Mesothelial cell of epicardium (in vitro differentiated cells): ENCODE measurements around the gene ZNF316. TPM values are rescaled to one million over a fixed set of nuclear protein-coding genes. Genes with fewer than 3 reads are reported as not detected.

Experiments
- DNase-seq, 2 experiments: peaks; one replicate each; pipeline ENCODE4 v3.0.0; 2021; ENCODE audit warnings: low spot score in 2 of 2; ENCODE audit not compliant: unreplicated experiment in 2 of 2
- H3K27ac Mint-ChIP-seq: 2 replicates; pipeline ENCODE4 v1.8.0; 2021; ENCODE audit warnings: mixed read lengths
- H3K27me3 Mint-ChIP-seq: 2 replicates; pipeline ENCODE4 v1.8.0; 2021; ENCODE audit warnings: low read depth, mixed read lengths
- H3K36me3 Mint-ChIP-seq: 2 replicates; pipeline ENCODE4 v1.8.0; 2021; ENCODE audit warnings: mixed read lengths
- H3K4me1 Mint-ChIP-seq: 2 replicates; pipeline ENCODE4 v1.8.0; 2021; ENCODE audit warnings: mixed read lengths
- H3K4me3 Mint-ChIP-seq: 2 replicates; pipeline ENCODE4 v1.8.0; 2021; ENCODE audit warnings: mild to moderate bottlenecking, moderate library complexity, mixed read lengths
- H3K9me3 Mint-ChIP-seq: 2 replicates; pipeline ENCODE4 v1.8.0; 2021; ENCODE audit warnings: mixed read lengths
- total RNA-seq: library from RNA; stranded (reverse); gene quantifications from 3 replicates; pipeline ENCODE4 v1.2.1, GENCODE V29; 2021
- TF ChIP-seq, protein P1 (sequence below): fragments of 200-600 bp; sonication (generic); IDR thresholded peaks from one replicate; pipeline ENCODE4 v1.5.0; 2021; ENCODE audit warnings: antibody characterized with exemption; ENCODE audit not compliant: unreplicated experiment

ZNF316 gene
- total RNA-seq, 1 donor from 2014 or later = 57.9 TPM

DNA sequence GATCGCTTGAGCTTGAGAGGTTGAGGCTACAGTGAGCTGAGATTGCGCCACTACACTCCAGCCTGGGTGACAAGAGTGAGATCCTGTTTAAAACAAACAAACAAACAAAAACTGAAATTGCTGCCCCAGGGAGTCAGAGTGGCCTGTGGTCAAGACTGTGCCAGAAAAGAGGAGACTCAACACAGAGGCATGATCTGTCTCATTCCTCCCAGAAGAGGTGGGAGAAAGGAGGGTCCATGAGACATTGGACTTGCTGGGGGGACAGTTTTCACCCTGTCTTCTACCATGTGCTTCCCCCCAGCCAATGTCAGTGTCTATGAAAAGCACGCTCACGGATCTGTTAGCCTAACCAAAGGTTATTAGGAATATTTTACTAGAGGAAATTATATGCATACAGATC, 18.5 kb upstream of the ZNF316 start:
- TF ChIP-seq, protein P1, sequence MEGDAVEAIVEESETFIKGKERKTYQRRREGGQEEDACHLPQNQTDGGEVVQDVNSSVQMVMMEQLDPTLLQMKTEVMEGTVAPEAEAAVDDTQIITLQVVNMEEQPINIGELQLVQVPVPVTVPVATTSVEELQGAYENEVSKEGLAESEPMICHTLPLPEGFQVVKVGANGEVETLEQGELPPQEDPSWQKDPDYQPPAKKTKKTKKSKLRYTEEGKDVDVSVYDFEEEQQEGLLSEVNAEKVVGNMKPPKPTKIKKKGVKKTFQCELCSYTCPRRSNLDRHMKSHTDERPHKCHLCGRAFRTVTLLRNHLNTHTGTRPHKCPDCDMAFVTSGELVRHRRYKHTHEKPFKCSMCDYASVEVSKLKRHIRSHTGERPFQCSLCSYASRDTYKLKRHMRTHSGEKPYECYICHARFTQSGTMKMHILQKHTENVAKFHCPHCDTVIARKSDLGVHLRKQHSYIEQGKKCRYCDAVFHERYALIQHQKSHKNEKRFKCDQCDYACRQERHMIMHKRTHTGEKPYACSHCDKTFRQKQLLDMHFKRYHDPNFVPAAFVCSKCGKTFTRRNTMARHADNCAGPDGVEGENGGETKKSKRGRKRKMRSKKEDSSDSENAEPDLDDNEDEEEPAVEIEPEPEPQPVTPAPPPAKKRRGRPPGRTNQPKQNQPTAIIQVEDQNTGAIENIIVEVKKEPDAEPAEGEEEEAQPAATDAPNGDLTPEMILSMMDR = no peak
- no peaks in the 10 kb centered on the region for H3K27me3 Mint-ChIP-seq
- H3K27ac Mint-ChIP-seq = no peak overlapping the region
- H3K4me3 Mint-ChIP-seq = no peak overlapping the region
- H3K9me3 Mint-ChIP-seq = no peaks in the 10 kb centered on the region
- H3K4me1 Mint-ChIP-seq = peaks cover 13% of the 10 kb centered on the region
- DNase-seq = no peak
- peaks cover 17% of the 10 kb centered on the region for H3K36me3 Mint-ChIP-seq

DNA sequence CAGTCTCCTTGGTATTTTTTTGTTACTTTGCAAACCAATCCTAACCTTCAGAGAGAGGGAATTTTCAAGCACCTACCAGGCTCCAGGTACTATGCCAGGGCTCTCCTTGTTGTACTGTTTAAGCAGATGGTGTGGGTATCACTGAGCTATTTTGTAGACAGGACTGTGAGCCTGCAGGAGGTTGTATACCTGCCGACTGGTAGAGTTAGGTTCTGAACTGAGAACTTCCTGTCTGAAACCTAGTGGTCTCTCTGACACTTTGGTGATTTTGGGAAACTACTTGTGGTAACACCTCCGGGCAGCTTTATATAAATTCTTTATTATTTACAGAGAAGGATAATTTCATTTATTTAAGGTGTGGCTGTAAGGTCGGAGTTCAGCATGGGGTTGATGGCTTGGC, 17.2 kb upstream of the ZNF316 start:
- H3K27ac Mint-ChIP-seq = no peak overlapping the region

DNA sequence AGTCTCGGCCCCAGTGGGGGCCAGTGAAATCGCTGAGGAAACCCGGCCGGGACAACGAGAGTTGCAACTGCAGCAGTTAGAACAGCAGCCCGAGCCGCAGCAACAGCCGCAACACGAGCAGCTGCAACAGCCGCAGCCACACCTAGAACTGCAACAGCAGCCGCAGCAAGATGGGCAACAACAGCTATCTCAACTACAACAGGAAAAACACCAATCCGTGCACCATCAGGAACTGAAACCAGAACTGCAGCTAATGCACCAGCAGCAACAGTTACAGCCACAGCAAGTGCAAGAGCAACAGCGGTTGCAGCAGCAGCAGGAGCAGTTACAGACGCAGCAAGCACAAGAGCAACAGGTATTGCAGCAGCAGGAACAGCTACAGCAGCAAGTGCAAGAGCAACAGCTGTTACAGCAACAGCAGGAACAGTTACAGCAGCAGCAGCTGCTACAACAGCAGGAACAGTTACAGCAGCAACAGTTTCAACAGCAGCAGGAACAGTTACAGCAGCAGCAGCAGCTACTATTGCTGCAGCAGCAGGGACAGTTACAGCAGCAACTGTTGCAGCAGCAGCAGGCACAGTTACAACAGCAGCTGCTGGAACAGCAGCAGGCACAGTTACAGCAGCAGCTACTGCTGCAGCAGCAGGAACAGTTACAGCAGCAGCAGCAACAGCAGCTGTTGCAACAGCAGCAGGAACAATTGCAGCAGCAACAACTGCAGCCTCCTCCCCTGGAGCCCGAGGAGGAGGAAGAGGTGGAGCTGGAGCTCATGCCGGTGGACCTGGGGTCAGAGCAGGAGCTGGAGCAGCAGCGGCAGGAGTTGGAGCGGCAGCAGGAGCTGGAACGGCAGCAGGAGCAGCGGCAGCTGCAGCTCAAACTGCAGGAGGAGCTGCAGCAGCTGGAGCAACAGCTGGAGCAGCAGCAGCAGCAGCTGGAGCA, 15.7 kb upstream of the ZNF316 start:
- Mint-ChIP-seq H3K27me3 (no peaks in the 10 kb centered on the region), H3K4me3 (no peak overlapping the region), H3K9me3 (no peaks in the 10 kb centered on the region), H3K36me3 (peaks cover 19% of the 10 kb centered on the region), H3K27ac (no peak overlapping the region), H3K4me1 (peaks cover 5% of the 10 kb centered on the region)
- DNase-seq = no peak
- TF ChIP-seq, protein P1 = no peak

More for the DNA sequence above, 17.2 kb upstream of the ZNF316 start:
- H3K9me3 Mint-ChIP-seq = no peaks in the 10 kb centered on the region
- TF ChIP-seq, protein P1 = no peak
- DNase-seq = no peak
- no peaks in the 10 kb centered on the region for H3K27me3 Mint-ChIP-seq
- H3K4me3 Mint-ChIP-seq = no peak overlapping the region
- H3K36me3 Mint-ChIP-seq = peaks cover 19% of the 10 kb centered on the region
- H3K4me1 Mint-ChIP-seq = peaks cover 10% of the 10 kb centered on the region

DNA sequence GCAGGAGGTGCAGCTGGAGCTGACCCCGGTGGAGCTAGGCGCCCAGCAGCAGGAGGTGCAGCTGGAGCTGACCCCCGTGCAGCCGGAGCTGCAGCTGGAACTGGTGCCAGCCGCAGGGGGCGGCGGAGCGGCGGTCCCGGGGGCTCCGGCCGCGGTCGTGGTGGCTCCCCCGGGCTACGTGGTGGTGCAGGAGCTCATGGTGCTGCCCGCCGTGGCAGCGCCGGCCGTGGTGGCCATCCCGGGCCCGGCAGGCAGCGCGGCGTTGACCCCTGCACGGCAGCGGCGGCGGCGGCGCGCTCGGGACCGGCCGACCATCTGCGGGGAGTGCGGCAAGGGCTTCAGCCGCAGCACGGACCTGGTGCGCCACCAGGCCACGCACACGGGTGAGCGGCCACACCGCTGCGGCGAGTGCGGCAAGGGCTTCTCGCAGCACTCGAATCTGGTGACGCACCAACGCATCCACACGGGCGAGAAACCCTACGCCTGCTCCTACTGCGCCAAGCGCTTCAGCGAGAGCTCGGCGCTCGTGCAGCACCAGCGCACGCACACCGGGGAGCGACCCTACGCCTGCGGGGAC, 14.9 kb upstream of the ZNF316 start:
- Mint-ChIP-seq H3K27ac (no peak overlapping the region), H3K9me3 (no peaks in the 10 kb centered on the region), H3K4me3 (no peak overlapping the region), H3K27me3 (no peaks in the 10 kb centered on the region), H3K4me1 (peaks cover 3% of the 10 kb centered on the region), H3K36me3 (peaks cover 19% of the 10 kb centered on the region)
- TF ChIP-seq, protein P1 = no peak
- no peak for DNase-seq

DNA sequence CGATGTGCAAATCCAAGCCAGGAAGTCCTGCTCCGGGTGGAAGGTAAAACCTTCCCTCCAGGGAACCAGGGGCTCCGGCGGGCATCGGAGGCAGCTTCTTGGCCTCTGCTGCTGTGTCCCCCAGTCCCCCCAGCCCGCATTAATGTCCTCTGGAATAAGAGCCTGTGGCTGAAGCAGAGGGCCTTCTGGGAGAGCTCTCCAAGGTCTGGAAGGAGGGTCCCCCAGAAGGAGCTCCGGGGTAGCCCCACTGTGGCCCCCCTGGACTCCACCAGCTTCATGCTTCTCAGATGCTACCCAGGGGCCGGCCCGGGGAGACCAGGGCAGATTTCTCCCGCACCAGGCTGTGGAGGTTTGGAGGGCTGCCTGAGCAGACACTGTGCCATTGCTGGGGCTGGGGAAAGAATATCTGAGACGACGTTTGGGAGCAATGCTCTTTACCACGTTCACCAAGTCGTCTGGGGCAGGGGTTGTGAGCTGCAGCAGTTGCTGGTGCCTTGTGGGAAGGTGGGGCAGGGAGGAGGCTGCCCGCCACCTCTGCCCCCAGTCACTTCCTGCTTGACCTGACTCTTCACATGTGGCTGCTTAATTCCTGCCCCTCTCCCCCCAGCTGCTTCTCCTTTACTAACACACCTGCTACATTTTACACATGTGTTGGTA, 13.4 kb upstream of the ZNF316 start:
- TF ChIP-seq, protein P1 = no peak
- H3K4me1 Mint-ChIP-seq = no peaks in the 10 kb centered on the region
- no peak overlapping the region for H3K4me3 Mint-ChIP-seq

More for the DNA sequence above, 13.4 kb upstream of the ZNF316 start:
- Mint-ChIP-seq H3K9me3 (no peaks in the 10 kb centered on the region), H3K36me3 (peaks cover 16% of the 10 kb centered on the region), H3K27ac (no peak overlapping the region), H3K27me3 (no peaks in the 10 kb centered on the region)
- DNase-seq = no peak
